ENCODE measurements around the gene CDKAL1. TPM values are rescaled to one million over a fixed set of nuclear protein-coding genes. Genes with fewer than 3 reads are reported as not detected.

CDKAL1 gene
- total and polyA plus RNA-seq, 10 of the 15 experiments (the other 5 are each of a cell fraction or from before 2014, with no cell fraction given), result 10.7 to 26.9 (median 17.3) TPM

- TF ChIP-seq E2F8 (IDR thresholded peaks at IDR 0.05; ENCODE audit: low read depth, partially characterized antibody), result no peak
- no peak for TF ChIP-seq SREBF1 (IDR thresholded peaks at IDR 0.05; ENCODE audit: low read length)
- TF ChIP-seq CHD4 (IDR thresholded peaks at IDR 0.05), result no peak
- peak; percentile 92 for TF ChIP-seq IKZF1 (conservative IDR thresholded peaks at IDR 0.05)
- peak; percentile 30; the same call in 1 of the 2 replicates for TF ChIP-seq ZNF24 (IDR thresholded peaks at IDR 0.05)
- TF ChIP-seq MTA2 (IDR thresholded peaks at IDR 0.05; ENCODE audit: low read depth), result peak; percentile 53; the same call in 1 of the 2 replicates
- TF ChIP-seq NRF1 (conservative IDR thresholded peaks at IDR 0.05; ENCODE audit: low read depth, low read length), result no peak
- TF ChIP-seq BCL3 (IDR thresholded peaks at IDR 0.05; ENCODE audit: borderline replicate concordance, insufficient read depth, low read depth, low read length, poor library complexity, severe bottlenecking), result no peak
- TF ChIP-seq STAT1 (conservative IDR thresholded peaks at IDR 0.05), result no peak
- no peak for TF ChIP-seq TCF7 (IDR thresholded peaks at IDR 0.05; ENCODE audit: borderline replicate concordance)
- peak; percentile 85 for TF ChIP-seq JUNB (IDR thresholded peaks at IDR 0.05)
- peak; percentile 85 for TF ChIP-seq IRF4 (IDR thresholded peaks at IDR 0.05; ENCODE audit: low read depth, low read length)
- no peak for TF ChIP-seq MYC (IDR thresholded peaks at IDR 0.05; ENCODE audit: insufficient read depth, insufficient read length, insufficient replicate concordance, low read length, severe bottlenecking)
- no peak for TF ChIP-seq ELK1 (IDR thresholded peaks at IDR 0.05; ENCODE audit: low read depth, low read length)
- TF ChIP-seq SREBF2 (IDR thresholded peaks at IDR 0.05; ENCODE audit: low read length), result no peak
- no peak for TF ChIP-seq ZZZ3 (IDR thresholded peaks at IDR 0.05; ENCODE audit: control insufficient read depth, insufficient read length, low read depth)
- no peak for TF ChIP-seq BCLAF1 (IDR thresholded peaks at IDR 0.05)
- TF ChIP-seq MAX (IDR thresholded peaks at IDR 0.05; ENCODE audit: low read depth, low read length), result no peak
- TF ChIP-seq NR2F1 (conservative IDR thresholded peaks at IDR 0.05), result no peak; the same call in 1 of the 2 replicates
- TF ChIP-seq EED (IDR thresholded peaks at IDR 0.05; ENCODE audit: low read depth), result peak; percentile 96
These were observed 135.5 kb downstream of the CDKAL1 start (continued) for GRCh38 chr6:20669571-20670314.
